RWPE2 (cell line): ENCODE measurements around the gene CDC14A.

Experiments
- ATAC-seq: fragments of 200-7000 bp; cut with Tn5 transposase; 3 replicates; pipeline ENCODE4 v1.9.1; 2021; ENCODE audit warnings: low read depth
- DNase-seq: peaks from one replicate; pipeline ENCODE4 v3.0.0-alpha.2; 2020; ENCODE audit warnings: low spot score
- H3K27ac ChIP-seq: fragments of 450-650 bp; 2 replicates; pipeline ENCODE4 v1.5.1; 2017; ENCODE audit warnings: mild to moderate bottlenecking; ENCODE audit not compliant: poor library complexity, severe bottlenecking
- H3K27me3 ChIP-seq: fragments of 250-450 bp; sonication (Bioruptor Pico); 2 replicates; pipeline ENCODE4 v1.5.1; 2021; ENCODE audit warnings: mild to moderate bottlenecking, moderate library complexity; ENCODE audit not compliant: insufficient read depth, poor library complexity, severe bottlenecking
- H3K36me3 ChIP-seq: fragments of 250-450 bp; sonication (Bioruptor Pico); 2 replicates; pipeline ENCODE4 v1.5.1; 2020; ENCODE audit warnings: low read depth, mild to moderate bottlenecking, moderate library complexity
- H3K4me1 ChIP-seq: fragments of 250-450 bp; sonication (Bioruptor Pico); 2 replicates; pipeline ENCODE4 v1.5.1; 2021; ENCODE audit warnings: mild to moderate bottlenecking, moderate library complexity; ENCODE audit not compliant: insufficient read depth, poor library complexity, severe bottlenecking
- H3K4me3 ChIP-seq: fragments of 250-450 bp; sonication (Bioruptor Pico); 2 replicates; pipeline ENCODE4 v1.5.1; 2021; ENCODE audit warnings: mild to moderate bottlenecking, moderate library complexity; ENCODE audit not compliant: severe bottlenecking
- H3K9me3 ChIP-seq: fragments of 250-450 bp; sonication (Bioruptor Pico); 2 replicates; pipeline ENCODE4 v1.5.1; 2021; ENCODE audit warnings: mild to moderate bottlenecking, moderate library complexity; ENCODE audit not compliant: severe bottlenecking
- TF ChIP-seq, protein P1 (sequence below): fragments of 450-650 bp; IDR thresholded peaks from one replicate; pipeline ENCODE4 v1.5.1; 2017; ENCODE audit warnings: mild to moderate bottlenecking, moderate library complexity; ENCODE audit not compliant: poor library complexity, severe bottlenecking

Gene CDC14A

GRCh38 chr1:100485855-100486258 is 133.6 kb downstream of the CDC14A start:
- Histone ChIP-seq H3K4me3 (no peak overlapping the region), H3K4me1 (no peaks in the 10 kb centered on the region), H3K9me3 (no peaks in the 10 kb centered on the region), H3K27ac (no peak overlapping the region), H3K36me3 (no peaks in the 10 kb centered on the region), H3K27me3 (no peaks in the 10 kb centered on the region)
- ATAC-seq, result peak; percentile 46; the same call in 1 of the 3 replicates
- DNase-seq, result no peak
- TF ChIP-seq, protein P1, sequence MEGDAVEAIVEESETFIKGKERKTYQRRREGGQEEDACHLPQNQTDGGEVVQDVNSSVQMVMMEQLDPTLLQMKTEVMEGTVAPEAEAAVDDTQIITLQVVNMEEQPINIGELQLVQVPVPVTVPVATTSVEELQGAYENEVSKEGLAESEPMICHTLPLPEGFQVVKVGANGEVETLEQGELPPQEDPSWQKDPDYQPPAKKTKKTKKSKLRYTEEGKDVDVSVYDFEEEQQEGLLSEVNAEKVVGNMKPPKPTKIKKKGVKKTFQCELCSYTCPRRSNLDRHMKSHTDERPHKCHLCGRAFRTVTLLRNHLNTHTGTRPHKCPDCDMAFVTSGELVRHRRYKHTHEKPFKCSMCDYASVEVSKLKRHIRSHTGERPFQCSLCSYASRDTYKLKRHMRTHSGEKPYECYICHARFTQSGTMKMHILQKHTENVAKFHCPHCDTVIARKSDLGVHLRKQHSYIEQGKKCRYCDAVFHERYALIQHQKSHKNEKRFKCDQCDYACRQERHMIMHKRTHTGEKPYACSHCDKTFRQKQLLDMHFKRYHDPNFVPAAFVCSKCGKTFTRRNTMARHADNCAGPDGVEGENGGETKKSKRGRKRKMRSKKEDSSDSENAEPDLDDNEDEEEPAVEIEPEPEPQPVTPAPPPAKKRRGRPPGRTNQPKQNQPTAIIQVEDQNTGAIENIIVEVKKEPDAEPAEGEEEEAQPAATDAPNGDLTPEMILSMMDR, result no peak

DNA sequence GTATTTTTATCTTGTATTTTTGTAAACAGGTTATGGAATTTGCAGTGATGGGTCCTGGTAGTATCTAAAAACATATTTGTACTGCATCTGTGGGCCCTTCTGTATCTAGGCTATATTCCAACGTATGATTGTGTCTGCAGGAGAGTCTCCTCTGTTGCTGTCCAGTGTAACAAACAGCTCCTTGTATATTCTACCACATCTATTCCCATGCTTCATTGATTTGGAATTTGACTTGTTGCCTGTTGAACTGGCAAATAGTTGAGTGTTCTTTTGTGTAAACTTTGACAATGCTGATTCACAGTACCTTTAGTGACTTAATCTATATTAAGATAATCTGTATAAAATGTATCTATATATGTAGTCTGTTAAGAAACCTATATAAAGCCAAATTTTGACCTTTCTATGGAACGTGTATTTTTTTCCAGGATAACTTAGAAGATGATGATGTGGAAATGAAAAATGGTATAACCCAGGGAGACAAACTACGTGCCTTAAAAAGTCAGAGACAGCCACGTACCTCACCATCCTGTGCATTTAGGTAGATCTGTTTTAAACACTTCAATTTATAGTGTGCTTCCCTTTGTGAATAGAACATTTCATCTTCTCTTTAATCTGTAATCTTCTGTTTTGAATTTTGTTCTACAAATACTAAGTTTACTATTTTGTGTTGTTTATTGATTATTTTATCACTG is 142.2 kb downstream of the CDC14A start:
- ATAC-seq (no peak), DNase-seq (no peak)
- H3K27ac ChIP-seq, result no peak overlapping the region
- no peaks in the 10 kb centered on the region for H3K9me3 ChIP-seq
- H3K27me3 ChIP-seq, result no peaks in the 10 kb centered on the region
- no peaks in the 10 kb centered on the region for H3K36me3 ChIP-seq
- TF ChIP-seq, protein P1, result no peak
- no peak overlapping the region for H3K4me3 ChIP-seq
- no peaks in the 10 kb centered on the region for H3K4me1 ChIP-seq

DNA sequence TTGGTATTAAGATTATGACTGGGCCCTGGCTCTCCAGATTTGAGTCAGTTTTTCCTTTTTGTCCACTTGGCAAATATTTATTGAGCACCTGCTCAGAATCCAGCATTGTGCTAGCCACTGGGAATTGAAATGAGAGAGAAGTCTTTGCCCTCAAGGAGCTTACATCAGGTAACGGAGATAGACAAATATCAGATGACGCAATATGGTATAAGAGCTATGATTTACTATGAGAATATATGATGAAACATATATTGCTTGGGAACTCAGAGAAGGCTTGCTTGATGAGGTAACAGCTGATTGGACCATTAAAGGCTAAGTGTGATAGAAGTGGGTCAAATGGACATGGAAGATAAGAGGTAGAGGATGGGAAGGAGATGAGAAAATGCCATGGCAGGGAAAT is 144.6 kb downstream of the CDC14A start:
- DNase-seq, result no peak
- no peak overlapping the region for H3K27ac ChIP-seq
- no peak overlapping the region for H3K4me3 ChIP-seq
- peaks cover 9% of the 10 kb centered on the region for H3K4me1 ChIP-seq
- H3K9me3 ChIP-seq, result no peaks in the 10 kb centered on the region
- TF ChIP-seq, protein P1, result no peak
- ATAC-seq, result no peak
- no peaks in the 10 kb centered on the region for H3K36me3 ChIP-seq
- H3K27me3 ChIP-seq, result no peaks in the 10 kb centered on the region

GRCh38 chr1:100497796-100498195 is 145.5 kb downstream of the CDC14A start:
- H3K4me1 ChIP-seq, result peaks cover 15% of the 10 kb centered on the region
- H3K36me3 ChIP-seq, result no peaks in the 10 kb centered on the region
- DNase-seq (no peak), ATAC-seq (no peak)
- no peak overlapping the region for H3K27ac ChIP-seq
- H3K27me3 ChIP-seq, result no peaks in the 10 kb centered on the region
- TF ChIP-seq, protein P1, result no peak
- H3K4me3 ChIP-seq, result no peak overlapping the region
- H3K9me3 ChIP-seq, result no peaks in the 10 kb centered on the region

GRCh38 chr1:100499194-100499811 is 147.0 kb downstream of the CDC14A start:
- no peak overlapping the region for H3K27ac ChIP-seq
- peaks cover 17% of the 10 kb centered on the region for H3K4me1 ChIP-seq
- H3K27me3 ChIP-seq, result no peaks in the 10 kb centered on the region
- TF ChIP-seq, protein P1, result no peak
- H3K9me3 ChIP-seq, result no peaks in the 10 kb centered on the region
- H3K4me3 ChIP-seq, result no peak overlapping the region
- H3K36me3 ChIP-seq, result no peaks in the 10 kb centered on the region
- DNase-seq (no peak), ATAC-seq (no peak)
